Measurements from ENCODE around the gene QRFPR. TPM values are rescaled to one million over a fixed set of nuclear protein-coding genes. Genes with fewer than 3 reads are reported as not detected.
A peak's percentile ranks its signal among the peaks of the same experiment; 100 is the strongest.

Gene QRFPR
- total RNA-seq, 1 donor from 2014 or later, result 1.4 TPM

DNA sequence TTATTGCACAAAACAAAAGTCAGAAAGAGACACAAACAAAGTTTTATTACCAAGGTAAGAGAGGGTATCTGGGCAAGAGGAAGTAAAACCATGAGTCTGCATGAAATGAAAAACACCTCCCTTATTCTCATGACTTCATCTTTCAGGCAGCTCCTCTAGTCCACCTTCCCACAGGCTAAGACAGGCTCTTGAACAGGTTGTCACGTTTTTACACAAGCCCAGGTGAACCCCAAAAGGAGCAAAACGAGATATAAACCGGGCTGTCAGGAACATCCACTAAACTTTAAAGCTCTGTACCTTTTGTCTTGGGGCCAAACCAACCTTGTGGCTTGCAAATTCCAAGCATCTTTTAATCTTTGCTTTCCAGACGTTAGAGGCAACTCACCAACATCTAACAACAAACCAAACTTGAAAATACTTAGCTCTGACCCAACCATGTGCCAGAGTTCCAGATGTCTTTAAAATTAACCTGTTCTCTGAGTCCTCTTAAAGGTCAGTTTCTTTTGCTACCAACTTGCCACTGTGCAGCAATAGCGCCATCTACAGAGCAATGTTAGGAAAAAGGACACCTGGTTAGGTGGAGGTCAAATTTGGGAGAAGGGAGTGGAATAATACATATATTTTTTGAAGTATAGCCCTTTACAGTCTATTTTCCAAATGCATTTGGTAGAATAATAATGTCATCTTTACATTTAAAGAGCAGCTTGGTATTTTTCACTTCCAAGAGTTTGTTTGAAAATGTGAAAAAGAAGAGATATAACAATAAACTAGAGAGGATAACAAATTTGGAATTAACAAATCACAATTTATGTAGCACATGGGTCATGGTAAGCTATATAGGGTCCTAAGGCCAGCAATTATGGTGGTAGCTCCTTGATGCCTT lies 73.1 kb downstream of the QRFPR start:
- Mint-ChIP-seq H3K27ac (peak overlapping the region; percentile 56), H3K4me1 (ENCODE audit: unreplicated experiment) (no peaks in the 10 kb centered on the region), H3K36me3 (no peaks in the 10 kb centered on the region), H3K9me3 (no peaks in the 10 kb centered on the region), H3K27me3 (peaks cover 4% of the 10 kb centered on the region), H3K4me3 (no peak overlapping the region)
- TF ChIP-seq, protein P1, sequence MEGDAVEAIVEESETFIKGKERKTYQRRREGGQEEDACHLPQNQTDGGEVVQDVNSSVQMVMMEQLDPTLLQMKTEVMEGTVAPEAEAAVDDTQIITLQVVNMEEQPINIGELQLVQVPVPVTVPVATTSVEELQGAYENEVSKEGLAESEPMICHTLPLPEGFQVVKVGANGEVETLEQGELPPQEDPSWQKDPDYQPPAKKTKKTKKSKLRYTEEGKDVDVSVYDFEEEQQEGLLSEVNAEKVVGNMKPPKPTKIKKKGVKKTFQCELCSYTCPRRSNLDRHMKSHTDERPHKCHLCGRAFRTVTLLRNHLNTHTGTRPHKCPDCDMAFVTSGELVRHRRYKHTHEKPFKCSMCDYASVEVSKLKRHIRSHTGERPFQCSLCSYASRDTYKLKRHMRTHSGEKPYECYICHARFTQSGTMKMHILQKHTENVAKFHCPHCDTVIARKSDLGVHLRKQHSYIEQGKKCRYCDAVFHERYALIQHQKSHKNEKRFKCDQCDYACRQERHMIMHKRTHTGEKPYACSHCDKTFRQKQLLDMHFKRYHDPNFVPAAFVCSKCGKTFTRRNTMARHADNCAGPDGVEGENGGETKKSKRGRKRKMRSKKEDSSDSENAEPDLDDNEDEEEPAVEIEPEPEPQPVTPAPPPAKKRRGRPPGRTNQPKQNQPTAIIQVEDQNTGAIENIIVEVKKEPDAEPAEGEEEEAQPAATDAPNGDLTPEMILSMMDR (conservative IDR thresholded peaks at IDR 0.05), result peak; percentile 74
- no peak for DNase-seq (ENCODE audit: extremely low spot score, unreplicated experiment)

GRCh38 chr4:121306931-121307330 lies 73.9 kb downstream of the QRFPR start:
- H3K9me3 Mint-ChIP-seq, result no peaks in the 10 kb centered on the region
- no peaks in the 10 kb centered on the region for H3K36me3 Mint-ChIP-seq
- peaks cover 4% of the 10 kb centered on the region for H3K27me3 Mint-ChIP-seq
- TF ChIP-seq, protein P1 (conservative IDR thresholded peaks at IDR 0.05), result no peak
- no peak for DNase-seq (ENCODE audit: extremely low spot score, unreplicated experiment)
- no peak overlapping the region for H3K4me3 Mint-ChIP-seq
- H3K27ac Mint-ChIP-seq, result peak overlapping the region; percentile 56
- no peaks in the 10 kb centered on the region for H3K4me1 Mint-ChIP-seq (ENCODE audit: unreplicated experiment)

DNA sequence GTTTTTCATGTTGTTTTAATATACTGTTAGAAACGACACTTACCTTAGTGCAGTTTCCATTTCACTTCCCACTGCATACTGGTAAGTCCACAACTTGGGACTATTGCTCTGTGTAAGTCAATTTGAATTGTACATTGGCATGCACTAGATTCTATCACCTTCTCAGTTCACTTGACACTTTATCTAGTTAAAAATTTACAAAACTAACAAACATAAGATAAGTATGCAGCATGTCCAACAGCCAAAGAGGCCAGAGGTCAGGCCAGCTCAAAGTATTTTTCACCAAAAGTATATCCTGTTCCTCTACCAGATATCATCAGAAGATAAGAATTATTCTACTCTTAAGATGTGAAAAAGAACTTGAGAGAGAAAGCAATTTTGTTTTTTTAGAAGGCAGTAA lies 75.9 kb downstream of the QRFPR start:
- Mint-ChIP-seq H3K4me1 (ENCODE audit: unreplicated experiment) (no peaks in the 10 kb centered on the region), H3K4me3 (no peak overlapping the region), H3K36me3 (no peaks in the 10 kb centered on the region), H3K27ac (no peak overlapping the region), H3K9me3 (no peaks in the 10 kb centered on the region), H3K27me3 (peaks cover 4% of the 10 kb centered on the region)
- DNase-seq (ENCODE audit: extremely low spot score, unreplicated experiment), result no peak
- TF ChIP-seq, protein P1 (conservative IDR thresholded peaks at IDR 0.05), result no peak

GRCh38 chr4:121299367-121299766 lies 81.5 kb downstream of the QRFPR start:
- no peak for DNase-seq (ENCODE audit: extremely low spot score, unreplicated experiment)
- no peaks in the 10 kb centered on the region for H3K27me3 Mint-ChIP-seq
- H3K9me3 Mint-ChIP-seq, result no peaks in the 10 kb centered on the region
- H3K36me3 Mint-ChIP-seq, result no peaks in the 10 kb centered on the region
- no peak overlapping the region for H3K27ac Mint-ChIP-seq
- H3K4me1 Mint-ChIP-seq (ENCODE audit: unreplicated experiment), result no peaks in the 10 kb centered on the region
- no peak overlapping the region for H3K4me3 Mint-ChIP-seq
- TF ChIP-seq, protein P1 (conservative IDR thresholded peaks at IDR 0.05), result no peak

DNA sequence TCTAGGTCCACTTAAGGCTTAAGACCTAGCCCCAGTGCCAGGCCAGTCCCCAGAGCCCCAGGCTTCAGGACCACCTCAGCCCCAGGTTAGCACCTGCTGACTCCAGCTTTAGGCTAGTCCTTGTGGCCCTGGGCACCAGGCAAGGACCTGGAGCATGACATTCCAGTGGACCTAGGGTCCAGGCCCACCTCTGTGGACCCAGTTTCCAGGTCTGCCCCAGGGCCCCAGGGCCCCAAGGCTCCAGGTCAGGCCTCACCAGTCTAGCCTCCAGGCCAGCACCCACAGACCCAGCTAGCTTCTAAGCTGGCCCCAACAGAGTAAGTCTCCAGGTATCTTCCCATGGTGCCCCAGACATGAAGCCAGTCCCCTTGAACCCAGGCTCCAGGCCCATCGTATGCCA lies 97.5 kb downstream of the QRFPR start:
- peaks cover 17% of the 10 kb centered on the region for H3K27me3 Mint-ChIP-seq
- H3K36me3 Mint-ChIP-seq, result no peaks in the 10 kb centered on the region
- H3K27ac Mint-ChIP-seq, result no peak overlapping the region
- no peaks in the 10 kb centered on the region for H3K4me1 Mint-ChIP-seq (ENCODE audit: unreplicated experiment)
- no peak for DNase-seq (ENCODE audit: extremely low spot score, unreplicated experiment)
- TF ChIP-seq, protein P1 (conservative IDR thresholded peaks at IDR 0.05), result no peak
- no peaks in the 10 kb centered on the region for H3K9me3 Mint-ChIP-seq
- H3K4me3 Mint-ChIP-seq, result no peak overlapping the region
